Stimulated activated CD8-positive, alpha-beta memory T cell treated with anti-CD3 and anti-CD28 coated beads, Interleukin-15, amount 100 ng/mL, for 24 hours (primary cell): ENCODE measurements around the gene NFE2L2.
"Not testable (repeated sequence)": the region's sequence is repeated elsewhere in the genome, so short reads cannot be mapped to it uniquely, and the experiment has no call there.

ENCODE experiments used
- DNase-seq: peaks from one replicate; pipeline ENCODE4 v3.0.0-alpha.2; 2020; ENCODE audit warnings: low read depth

The NFE2L2 gene

DNA sequence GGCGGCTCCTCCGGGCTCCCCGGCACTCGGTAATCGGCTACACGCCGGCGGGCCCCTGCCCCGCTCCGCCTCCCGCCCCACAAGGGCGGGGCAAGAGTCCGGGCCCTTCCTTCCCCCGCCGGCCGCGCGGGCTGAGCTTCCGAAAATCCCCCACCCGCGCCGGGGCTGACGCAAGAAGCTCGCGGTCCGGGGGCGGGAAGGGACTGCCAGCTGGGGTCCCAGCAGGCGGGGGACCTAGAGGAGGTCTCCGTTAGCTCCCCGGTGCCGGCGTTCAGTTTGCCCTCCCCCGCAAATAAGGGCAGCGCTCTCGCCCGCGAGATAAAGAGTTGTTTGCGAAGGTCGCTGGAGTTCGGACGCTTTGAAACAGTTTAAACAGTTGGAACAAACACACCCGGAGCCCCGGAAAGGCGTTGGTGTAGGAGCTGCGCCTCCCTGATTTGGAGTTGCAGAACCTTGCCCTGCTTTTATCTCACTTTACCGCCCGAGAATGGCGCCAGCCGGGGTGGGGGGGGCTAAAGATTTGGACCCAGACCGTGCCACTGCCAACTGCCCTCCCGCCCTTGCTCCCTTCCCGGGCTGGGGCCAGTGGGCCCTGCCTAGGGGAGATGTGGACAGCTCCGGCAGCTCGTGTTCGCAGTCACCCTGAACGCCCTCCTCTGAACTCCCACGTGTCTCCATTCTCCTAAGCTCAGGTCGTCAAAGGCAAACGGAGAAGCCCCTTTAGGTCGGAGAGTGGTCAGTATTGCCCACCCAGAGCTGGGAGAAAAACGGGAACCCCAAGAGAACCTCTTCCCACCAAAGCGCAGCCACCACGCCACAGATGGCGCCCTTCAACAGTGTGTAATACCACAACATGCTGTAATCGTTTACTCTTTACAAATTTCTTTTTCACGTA, at the start of gene NFE2L2:
TSS of gene NFE2L2 (minus strand) at position 35 of the 895 bp plus-strand sequence. CDS start 151 bp downstream, outside the sequence.
- DNase-seq = peak; percentile 96

- DNase-seq = no peak
Measured at GRCh38 chr2:177314194-177314593, 49.7 kb upstream of the NFE2L2 start.

DNA sequence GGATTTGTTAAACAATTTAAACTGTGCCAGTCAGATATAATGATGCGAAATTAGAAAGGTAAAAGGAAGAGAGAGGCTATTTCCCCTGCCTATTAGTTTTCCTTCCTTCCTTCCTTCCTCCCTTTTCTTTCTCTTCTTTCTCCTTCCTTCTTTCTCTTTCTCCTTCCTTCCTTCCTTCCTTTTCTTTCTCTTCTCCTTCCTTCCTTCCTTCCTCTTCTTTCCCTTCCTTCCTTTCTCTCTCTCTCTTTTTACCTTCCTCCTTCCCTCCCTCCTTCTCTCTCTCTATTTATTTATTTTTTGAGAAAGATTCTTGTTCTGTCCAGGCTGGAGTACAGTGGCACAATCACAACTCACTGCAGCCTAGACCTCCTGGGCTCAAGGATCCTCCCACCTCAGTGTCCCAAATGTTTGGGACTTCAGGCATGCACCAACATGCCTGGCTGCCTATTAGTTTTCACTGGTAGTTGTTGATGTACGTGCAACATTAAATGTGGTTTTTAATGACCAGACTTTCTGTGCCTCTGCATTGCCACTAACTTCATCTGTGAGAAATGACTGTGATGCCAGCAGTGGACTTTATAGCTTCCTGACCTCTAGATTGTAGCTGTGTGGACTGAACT, 48.7 kb upstream of the NFE2L2 start:
- no peak for DNase-seq

DNA sequence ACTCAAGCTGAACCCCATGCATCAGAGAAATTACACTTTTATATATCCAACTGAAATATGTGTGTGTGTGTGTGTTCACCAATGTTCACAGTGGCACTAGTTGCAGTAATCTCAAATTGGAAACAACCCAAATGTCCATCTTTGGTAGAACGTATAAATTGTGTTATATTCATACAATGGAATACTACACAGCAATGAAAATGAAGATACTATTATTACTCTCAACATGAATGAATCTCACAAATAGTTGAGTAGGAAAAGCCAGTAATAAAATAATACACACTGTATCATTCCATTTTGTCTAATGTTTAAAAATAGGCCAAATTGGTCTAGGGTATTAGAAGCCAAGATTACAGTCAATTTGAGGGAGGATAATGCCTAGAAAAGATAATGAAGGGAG, 48.0 kb upstream of the NFE2L2 start:
- no peak for DNase-seq

DNA sequence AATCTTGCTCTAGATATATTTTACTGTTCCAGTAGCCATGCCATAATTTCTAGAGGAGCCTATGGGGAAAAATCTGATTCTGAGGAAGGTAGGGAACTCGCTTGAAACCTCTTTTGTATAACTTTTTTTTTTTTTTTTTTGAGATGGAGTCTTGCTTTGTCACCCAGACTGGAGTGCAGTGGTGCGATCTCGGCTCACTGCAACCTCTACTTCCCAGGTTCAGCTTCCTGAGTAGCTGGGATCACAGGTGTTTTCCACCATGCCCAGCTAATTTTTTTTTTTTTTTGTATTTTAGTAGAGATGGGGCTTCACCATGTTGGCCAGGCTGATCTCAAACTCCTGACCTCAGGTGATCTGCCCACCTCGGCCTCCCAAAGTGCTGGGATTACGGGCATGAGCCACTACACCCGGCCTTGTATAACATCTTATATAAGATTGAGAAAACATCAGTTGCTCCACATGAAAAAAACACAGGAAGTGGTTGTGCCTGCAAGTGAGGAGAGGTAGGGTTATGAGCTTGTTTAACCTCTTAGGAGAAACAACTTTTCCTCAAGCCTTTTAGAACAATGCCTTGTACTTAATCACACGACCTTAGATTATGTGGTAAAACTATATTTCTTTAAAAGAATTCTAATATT, 45.3 kb upstream of the NFE2L2 start:
- DNase-seq = not testable (repeated sequence)

GRCh38 chr2:177306550-177306949, 42.0 kb upstream of the NFE2L2 start:
- DNase-seq = no peak

GRCh38 chr2:177303939-177304338, 39.4 kb upstream of the NFE2L2 start:
- DNase-seq = no peak

DNA sequence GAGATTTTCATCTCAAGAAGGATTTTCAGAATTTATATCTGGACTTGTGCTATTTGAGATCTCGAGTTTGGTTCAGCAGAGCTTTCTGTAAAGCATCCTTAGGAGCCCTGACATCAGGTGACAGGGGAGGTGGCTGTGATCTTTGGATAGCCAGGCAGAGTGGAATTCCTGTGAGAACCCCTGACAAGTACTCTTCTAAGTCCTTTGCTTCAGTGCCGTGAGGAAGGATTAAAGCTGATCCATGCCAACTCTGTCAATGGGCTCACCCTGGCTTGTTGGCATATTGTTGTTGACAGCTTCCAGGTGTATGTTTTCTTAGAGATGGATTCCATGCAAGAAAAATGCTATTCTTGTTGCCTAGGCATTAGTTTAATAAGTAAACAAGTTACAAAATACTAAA, 38.0 kb upstream of the NFE2L2 start:
- no peak for DNase-seq

GRCh38 chr2:177298191-177298590, 33.7 kb upstream of the NFE2L2 start:
- DNase-seq = no peak

DNA sequence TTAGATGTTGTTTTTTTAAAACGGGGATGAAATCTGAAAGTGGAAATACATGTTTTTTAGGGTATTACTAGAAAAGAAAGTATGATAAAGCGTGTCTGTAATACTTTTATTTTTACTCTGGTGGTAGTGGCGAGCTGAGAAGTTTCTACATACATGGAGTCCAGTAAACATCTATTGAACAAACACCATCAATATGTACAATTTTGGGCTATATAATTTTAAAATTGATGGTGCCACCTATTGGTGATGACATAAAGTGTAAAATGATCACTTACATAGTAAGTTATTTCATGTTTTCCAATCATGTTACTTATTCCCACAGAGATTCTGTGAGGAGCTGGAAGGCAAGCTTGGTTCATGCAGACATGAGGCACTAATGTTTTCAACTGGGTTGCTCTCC, 31.5 kb upstream of the NFE2L2 start:
- DNase-seq = no peak

DNA sequence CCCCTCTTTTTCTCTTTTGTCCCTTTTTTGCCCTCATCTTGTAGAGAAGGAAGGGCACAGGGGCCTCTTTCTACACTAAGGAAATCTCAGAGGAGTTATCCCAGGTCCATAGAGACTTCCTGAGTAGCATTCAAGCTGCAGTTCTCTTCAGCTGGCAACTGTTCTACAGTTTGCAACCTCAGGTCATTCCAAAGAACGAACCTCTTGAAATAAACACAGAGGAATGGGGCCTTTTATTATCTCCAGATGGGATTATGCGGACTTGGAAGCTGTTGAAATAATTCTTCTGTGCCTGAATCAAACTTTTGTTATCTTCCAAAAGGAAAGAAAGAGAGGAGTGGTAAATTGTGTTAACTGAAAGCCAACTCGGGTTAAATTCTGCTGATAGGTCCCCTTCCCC, 31.0 kb upstream of the NFE2L2 start:
- no peak for DNase-seq

DNA sequence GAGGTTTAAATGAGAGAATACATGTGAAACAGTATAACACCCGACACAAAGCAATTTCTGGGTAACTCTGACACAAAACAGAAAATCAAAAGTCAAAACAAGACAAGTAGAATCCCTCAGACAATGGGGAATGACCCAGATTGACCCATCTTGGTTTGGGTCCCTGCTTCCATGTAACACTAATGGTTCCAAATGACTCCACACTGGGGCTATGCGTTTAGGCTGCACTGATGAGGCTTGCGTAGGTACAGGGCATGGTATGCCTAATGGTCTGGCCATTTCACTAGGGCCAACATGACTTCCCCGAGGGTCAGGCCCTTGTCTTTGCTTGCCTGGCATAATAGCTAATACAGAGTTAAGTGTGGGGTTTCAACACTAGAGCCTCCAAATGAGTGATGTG, 27.2 kb upstream of the NFE2L2 start:
- no peak for DNase-seq

DNA sequence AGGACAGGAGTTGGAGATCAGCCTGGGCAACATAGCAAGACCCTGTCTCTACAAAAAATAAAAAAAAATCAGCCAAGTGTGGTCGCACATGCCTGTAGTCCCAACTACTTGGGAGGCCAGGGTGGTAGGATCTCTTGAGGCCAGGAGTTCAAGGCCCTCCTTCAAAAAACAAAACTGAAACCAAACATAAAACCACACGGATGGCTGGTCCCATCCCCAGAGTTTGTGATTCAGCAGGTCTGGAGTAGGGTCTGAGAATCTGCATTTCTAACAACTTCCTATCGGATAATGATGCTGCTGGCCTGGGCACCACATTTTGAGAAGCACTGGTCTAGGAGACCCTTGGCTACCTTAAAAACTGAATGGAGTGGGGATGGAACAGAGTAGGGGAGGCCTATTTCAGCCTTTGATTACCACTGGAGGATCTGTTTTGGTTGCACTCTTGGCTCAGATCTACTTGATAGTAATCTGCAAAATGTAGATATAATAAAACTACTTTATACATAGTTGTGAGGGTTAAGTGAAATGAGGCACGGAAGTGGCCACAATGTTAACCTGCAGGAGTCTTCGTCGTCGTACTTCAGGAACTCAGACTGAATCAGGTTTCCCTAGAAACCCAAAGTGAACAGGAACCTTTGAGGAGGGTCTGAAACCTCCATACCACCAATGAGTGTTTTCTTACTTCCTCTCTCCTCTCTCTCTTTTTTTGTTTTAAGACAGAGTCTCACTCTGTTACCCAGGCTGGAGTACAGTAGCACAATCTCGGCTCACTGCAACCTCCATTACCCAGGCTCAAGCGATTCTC, 25.5 kb upstream of the NFE2L2 start:
- DNase-seq = no peak

DNA sequence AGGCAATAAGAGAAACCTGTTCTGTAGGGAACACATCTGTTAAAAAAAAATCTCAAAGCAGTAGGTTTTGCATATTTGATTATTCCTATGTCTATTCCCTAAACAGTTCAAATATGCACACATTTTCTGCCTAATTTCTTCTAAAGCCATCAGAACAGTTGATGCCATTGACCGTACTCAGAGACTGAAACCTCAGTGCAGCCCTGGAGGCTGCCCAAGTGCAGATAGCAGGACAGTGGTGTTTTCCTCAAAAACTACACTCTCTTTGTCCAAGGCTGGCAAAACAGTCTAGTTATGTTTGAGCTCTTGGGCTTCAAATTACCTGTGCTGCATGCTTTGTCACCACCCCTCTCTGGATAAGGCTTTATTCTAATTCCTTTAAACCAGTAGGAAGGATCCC, 23.3 kb upstream of the NFE2L2 start:
- DNase-seq = no peak

DNA sequence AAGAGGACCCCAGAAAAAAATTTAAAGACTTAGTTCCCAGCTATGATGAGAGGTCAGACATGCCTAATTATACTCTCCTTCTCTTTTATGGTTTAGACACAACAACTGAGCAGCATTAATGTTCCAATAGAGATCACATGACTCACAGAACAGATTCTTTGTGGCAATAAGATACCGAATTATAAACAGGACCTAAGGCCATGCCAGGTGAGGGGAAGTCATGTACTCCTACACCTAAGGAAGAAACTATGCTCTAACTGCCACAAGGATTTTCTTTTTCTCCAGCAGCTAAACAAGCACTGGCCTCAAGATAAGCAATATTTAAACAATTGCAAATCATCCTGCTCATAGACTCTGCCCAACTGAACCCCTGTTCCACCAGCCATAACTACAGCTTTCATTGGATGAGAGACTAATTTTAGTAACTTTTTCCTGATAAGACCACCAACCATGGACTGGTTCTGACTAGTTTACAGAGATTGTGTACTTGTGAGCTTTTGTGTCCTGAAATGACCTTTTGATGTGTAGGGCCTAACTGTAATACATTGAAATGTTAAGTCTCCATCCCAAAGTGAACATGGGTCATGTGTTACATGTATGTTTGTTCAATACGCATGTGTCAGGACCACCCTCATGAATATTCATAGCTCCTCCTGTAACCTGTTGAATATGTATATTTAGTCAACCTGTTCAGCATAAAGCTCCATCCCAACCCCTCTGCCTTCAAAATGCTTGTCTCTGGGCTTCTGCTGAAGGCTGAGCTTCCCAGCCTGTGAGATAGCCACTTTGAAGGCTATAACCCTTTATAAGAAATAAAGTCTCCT, 21.6 kb upstream of the NFE2L2 start:
- DNase-seq = no peak

GRCh38 chr2:177284531-177284930, 20.0 kb upstream of the NFE2L2 start:
- DNase-seq = no peak

GRCh38 chr2:177283906-177284305, 19.4 kb upstream of the NFE2L2 start:
- no peak for DNase-seq

DNA sequence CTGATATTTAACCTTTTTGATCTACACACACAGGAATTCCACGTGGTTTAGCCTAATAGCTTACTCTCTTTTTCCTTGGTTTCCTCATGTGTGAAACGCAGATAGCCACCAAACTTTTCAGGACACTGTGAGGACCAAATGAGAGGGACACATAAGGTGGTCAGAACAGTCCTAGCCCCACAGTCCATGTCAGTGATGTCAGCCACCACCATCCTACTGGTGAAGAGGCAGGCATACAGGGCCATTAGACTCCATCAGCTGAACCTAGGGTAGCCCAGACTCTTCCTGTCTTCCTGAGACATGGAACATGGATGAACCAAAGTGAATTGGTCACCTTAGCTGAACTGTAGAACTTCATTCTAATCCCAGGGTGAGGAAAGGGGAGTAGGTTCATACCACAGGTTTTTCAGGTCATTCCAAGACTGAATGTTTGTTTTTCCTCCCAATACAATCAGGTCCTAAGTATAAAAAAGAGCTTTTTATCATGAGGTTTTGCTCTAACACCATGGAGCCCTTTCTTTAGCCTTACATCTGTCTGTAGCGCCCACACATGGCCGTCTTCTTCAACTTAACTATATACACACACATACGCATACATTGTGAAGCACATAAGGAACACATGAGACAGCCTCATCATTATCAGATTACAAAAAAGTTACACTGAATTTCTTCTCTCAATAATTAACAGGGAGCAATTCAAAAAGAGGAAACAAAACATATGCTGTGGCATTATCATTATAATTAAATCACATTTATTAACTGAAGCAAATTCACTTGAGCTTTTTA, 18.5 kb upstream of the NFE2L2 start:
- DNase-seq = no peak

DNA sequence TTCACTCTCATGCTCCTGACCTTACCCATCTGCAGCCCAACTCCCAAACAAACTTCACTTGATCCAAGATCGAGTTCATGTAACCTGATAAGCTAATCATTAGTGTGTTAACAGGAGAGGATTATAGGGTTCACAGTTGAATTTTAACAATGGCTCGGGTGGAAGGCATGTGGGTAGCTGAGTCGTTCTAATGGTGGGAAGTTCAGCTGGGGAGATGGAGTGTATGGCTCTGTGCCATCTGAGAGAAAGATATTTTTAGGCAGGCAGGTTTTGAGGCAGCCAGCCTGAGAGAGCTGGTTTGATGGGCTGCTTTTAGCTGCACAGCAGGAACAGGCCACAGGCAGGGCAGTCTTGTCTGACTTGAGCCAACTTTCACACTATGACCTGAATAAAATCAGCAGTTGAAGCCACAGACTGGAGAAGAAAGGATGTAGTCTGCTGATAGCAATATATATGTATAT, 17.7 kb upstream of the NFE2L2 start:
- DNase-seq = no peak

DNA sequence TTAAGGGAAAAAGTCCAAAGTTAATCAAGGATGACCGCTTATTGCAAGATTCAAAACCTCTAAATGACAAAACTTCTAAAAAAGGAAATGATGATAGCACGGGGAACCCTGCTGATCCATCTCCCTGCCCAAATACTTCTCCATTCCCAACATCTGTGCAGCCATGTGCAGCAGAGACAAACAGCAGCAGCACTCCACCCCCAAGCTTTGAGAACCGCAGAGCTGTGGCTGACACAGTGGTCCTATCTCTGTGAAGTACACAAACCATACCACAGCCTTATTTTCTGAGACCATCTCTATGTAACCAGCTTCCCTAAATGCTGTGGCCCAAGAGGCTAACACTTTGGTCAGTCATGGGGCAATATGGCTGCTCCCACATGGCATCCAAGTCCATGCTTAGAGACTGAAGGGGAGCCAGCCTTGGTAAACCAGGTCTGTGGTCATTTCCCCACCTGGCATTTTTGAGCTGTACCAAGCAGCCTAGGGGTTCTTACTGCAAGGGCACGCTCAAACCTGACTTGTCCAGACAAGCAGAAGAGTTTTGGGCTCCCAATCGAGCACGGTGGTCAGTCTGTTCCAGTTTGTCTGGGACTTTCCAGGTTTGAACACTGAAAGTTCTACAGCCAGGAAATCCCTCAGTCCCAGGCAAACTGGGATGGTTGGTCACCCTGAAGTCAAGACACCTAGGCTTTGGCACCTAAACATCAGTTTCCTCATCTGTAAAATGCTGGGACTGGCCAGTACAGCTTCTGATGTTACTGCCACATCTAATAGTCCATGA, 17.1 kb upstream of the NFE2L2 start:
- no peak for DNase-seq
